ENCODE data around the gene BASP1. TPM values are rescaled to one million over a fixed set of nuclear protein-coding genes. Genes with fewer than 3 reads are reported as not detected.

Gene BASP1
- total RNA-seq, 1 experiment from 2014 or later = 0.34 TPM

DNA sequence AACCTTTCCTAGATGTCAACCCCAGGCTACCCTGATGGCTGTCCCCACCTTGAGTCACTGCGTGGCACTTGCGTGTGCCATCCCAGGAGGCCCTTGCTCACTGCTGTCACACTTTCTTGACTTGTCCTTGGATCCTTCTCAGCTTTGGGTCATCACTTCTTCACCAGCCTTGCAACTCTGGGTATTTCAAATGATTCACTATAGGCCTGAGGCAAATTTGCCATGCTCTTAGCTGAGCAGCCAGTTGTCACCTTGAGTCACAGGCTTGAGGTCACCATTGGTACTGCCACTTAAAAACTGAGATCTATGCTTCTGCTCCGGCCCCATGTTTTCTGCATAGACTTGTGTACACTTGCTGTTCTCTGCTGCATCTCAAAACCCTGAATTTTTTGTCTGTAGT is 84.7 kb downstream of the BASP1 start:
- no TSS peak for BruUV-seq (replicated peaks)
- intact Hi-C loops (cut with micrococcal nuclease) = no loop called here
- no peak overlapping the region for H2AFZ ChIP-seq (ENCODE audit: low read depth, low read length, poor library complexity, severe bottlenecking)
- H3K9ac ChIP-seq (ENCODE audit: low read length) = no peak overlapping the region
- no peaks in the 10 kb centered on the region for H3K9me2 ChIP-seq (ENCODE audit: insufficient read depth)
- H4K20me1 ChIP-seq (ENCODE audit: insufficient read depth) = no peaks in the 10 kb centered on the region
- no peaks in the 10 kb centered on the region for H3K4me1 ChIP-seq (ENCODE audit: control insufficient read depth in 1 of 2, insufficient read depth in 2 of 2, low read length in 2 of 2)
- no peaks in the 10 kb centered on the region for H3K36me3 ChIP-seq (ENCODE audit: control insufficient read depth in 1 of 2, insufficient read depth in 2 of 2, low read length in 2 of 2)
- no peaks in the 10 kb centered on the region for H3K9me3 ChIP-seq (ENCODE audit: control insufficient read depth in 1 of 2, insufficient read depth in 1 of 2, low read depth in 1 of 2, low read length in 2 of 2)
- CTCF ChIA-PET = interaction anchor here (0.6 kb wide), 1 partner anchor 555 kb away, joined by 4 read pairs; no protein-coding TSS in a partner anchor
- RAD21 ChIA-PET (ENCODE audit: low non-redundant PET in 1 of 2, low total read pairs in 2 of 2, uncharacterized antibody in 2 of 2, unreplicated experiment in 2 of 2) = no interaction called here
- TF ChIP-seq ZFX (IDR thresholded peaks at IDR 0.05) (no peak), ELF1 (IDR thresholded peaks at IDR 0.05; ENCODE audit: borderline replicate concordance, low read depth) (no peak), EGR1 (IDR thresholded peaks at IDR 0.05; ENCODE audit: low read depth) (no peak), RAD21 (IDR thresholded peaks at IDR 0.05; ENCODE audit: low read depth) (no peak), POLR2A (IDR thresholded peaks at IDR 0.05; ENCODE audit: borderline replicate concordance, extremely low read depth, insufficient read depth, insufficient read length) (no peak), ZNF274 (IDR thresholded peaks at IDR 0.05; ENCODE audit: low read depth, low read length) (no peak), EZH2 (IDR thresholded peaks at IDR 0.05) (no peak), TCF7L2 (IDR thresholded peaks at IDR 0.05; ENCODE audit: borderline replicate concordance, extremely low read depth, insufficient read depth, insufficient read length) (no peak), EZH2phosphoT487 (IDR thresholded peaks at IDR 0.05; ENCODE audit: borderline replicate concordance) (no peak)
- no peak overlapping the region for H3K4me3 ChIP-seq (replicated peaks in 1 of 2; ENCODE audit: low read depth in 1 of 2, low read length in 2 of 2)
- DNase-seq (ENCODE audit: low read depth, low spot score) (no peak), ATAC-seq (no peak)
- H3K27me3 ChIP-seq (ENCODE audit: insufficient read depth, low read length) = no peaks in the 10 kb centered on the region
- POLR2A ChIA-PET = no interaction called here
- no peak overlapping the region for H3K4me2 ChIP-seq (ENCODE audit: low read length)
- H3K79me2 ChIP-seq (ENCODE audit: insufficient read depth, low read length) = no peaks in the 10 kb centered on the region
- no peak overlapping the region for H3K27ac ChIP-seq (ENCODE audit: low read depth, low read length)

DNA sequence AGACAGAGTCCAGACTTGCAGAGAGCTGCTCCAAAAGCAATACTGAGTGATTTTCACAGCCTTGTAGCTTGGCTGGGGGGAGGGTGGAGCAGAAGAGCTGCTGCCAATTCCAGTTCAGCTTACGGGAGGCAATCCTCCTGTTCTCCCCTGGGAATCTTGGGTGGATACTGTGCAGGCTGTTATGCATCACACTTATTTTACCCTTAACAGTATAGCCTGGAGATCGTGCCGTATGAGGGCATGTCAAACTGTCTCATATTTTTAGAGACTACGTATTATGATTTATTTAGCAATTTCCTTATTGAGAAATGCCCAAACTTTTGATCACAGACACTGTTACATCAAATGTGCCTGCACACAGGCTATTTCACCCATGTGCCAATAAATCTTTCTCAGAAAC is 85.2 kb downstream of the BASP1 start:
- no peak for ATAC-seq

More for the DNA sequence above, 85.2 kb downstream of the BASP1 start:
- H3K27me3 ChIP-seq (ENCODE audit: insufficient read depth, low read length) = no peaks in the 10 kb centered on the region
- no TSS peak for BruUV-seq (replicated peaks)
- RAD21 ChIA-PET (ENCODE audit: low non-redundant PET in 1 of 2, low total read pairs in 2 of 2, uncharacterized antibody in 2 of 2, unreplicated experiment in 2 of 2) = no interaction called here
- POLR2A ChIA-PET = no interaction called here
- no peak overlapping the region for H3K4me2 ChIP-seq (ENCODE audit: low read length)
- intact Hi-C loops (cut with micrococcal nuclease) = no loop called here
- H3K9me2 ChIP-seq (ENCODE audit: insufficient read depth) = no peaks in the 10 kb centered on the region
- TF ChIP-seq EZH2phosphoT487 (IDR thresholded peaks at IDR 0.05; ENCODE audit: borderline replicate concordance) (no peak), FOSL1 (IDR thresholded peaks at IDR 0.05; ENCODE audit: low read depth) (no peak), ELF1 (IDR thresholded peaks at IDR 0.05; ENCODE audit: borderline replicate concordance, low read depth) (no peak), JUND (IDR thresholded peaks at IDR 0.05) (no peak), EZH2 (IDR thresholded peaks at IDR 0.05) (no peak)
- TF ChIP-seq, protein P1, sequence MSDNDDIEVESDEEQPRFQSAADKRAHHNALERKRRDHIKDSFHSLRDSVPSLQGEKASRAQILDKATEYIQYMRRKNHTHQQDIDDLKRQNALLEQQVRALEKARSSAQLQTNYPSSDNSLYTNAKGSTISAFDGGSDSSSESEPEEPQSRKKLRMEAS (IDR thresholded peaks at IDR 0.05) = no peak
- no peak overlapping the region for H3K4me3 ChIP-seq (replicated peaks in 1 of 2; ENCODE audit: low read depth in 1 of 2, low read length in 2 of 2)
- H3K9ac ChIP-seq (ENCODE audit: low read length) = no peak overlapping the region
- no peaks in the 10 kb centered on the region for H3K79me2 ChIP-seq (ENCODE audit: insufficient read depth, low read length)
- H4K20me1 ChIP-seq (ENCODE audit: insufficient read depth) = no peaks in the 10 kb centered on the region
- H3K4me1 ChIP-seq (ENCODE audit: control insufficient read depth in 1 of 2, insufficient read depth in 2 of 2, low read length in 2 of 2) = no peaks in the 10 kb centered on the region
- H3K36me3 ChIP-seq (ENCODE audit: control insufficient read depth in 1 of 2, insufficient read depth in 2 of 2, low read length in 2 of 2) = no peaks in the 10 kb centered on the region
- H3K9me3 ChIP-seq (ENCODE audit: control insufficient read depth in 1 of 2, insufficient read depth in 1 of 2, low read depth in 1 of 2, low read length in 2 of 2) = no peaks in the 10 kb centered on the region
- CTCF ChIA-PET = interaction anchor here (0.6 kb wide), 1 partner anchor 555 kb away, joined by 4 read pairs; no protein-coding TSS in a partner anchor
- no peak for DNase-seq (ENCODE audit: low read depth, low spot score)
- H3K27ac ChIP-seq (ENCODE audit: low read depth, low read length) = no peak overlapping the region
- no peak overlapping the region for H2AFZ ChIP-seq (ENCODE audit: low read depth, low read length, poor library complexity, severe bottlenecking)
